ENCODE data around the gene CLCNKA.

DNA sequence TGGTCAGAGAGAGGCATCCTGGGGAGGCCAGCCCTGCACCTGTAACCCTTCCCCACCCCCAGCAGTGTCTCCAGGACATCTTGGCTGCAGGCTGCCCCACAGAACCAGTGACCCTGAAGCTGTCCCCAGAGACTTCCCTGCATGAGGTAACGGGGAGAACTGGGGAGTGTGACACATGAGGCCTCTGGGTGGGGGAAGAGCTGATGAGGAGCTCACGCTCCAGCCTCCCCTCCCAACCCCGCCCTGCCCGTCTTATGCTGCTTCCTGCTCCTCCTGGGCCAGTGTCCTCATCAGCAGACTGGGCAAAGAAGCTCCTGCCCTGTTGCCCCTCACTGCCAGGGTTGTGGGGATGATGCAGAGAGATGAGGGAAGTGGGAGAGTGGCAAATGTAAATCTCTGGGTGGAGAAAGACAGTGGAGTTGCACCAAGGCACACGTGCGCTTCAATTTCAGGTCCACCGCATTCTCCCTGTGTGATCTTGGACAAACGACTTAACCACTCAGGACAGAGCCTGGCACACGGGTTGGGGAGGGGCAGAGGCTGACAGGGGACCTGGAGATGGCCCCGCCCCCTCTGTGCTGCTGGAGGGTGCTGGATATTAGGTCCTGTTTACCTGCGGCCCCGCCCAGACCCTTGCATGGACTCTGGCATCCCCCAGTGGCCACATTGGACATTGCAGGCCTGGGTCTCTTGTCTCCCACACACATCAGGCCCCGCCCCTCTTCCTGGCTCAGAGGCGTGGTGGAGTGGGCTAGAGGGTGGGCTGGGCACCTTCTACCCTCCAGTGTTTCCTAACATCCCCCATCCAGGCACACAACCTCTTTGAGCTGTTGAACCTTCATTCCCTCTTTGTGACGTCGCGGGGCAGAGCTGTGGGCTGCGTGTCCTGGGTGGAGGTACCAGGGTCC, 34.0 kb downstream of the CLCNKA start:
- TF ChIP-seq, protein P1, sequence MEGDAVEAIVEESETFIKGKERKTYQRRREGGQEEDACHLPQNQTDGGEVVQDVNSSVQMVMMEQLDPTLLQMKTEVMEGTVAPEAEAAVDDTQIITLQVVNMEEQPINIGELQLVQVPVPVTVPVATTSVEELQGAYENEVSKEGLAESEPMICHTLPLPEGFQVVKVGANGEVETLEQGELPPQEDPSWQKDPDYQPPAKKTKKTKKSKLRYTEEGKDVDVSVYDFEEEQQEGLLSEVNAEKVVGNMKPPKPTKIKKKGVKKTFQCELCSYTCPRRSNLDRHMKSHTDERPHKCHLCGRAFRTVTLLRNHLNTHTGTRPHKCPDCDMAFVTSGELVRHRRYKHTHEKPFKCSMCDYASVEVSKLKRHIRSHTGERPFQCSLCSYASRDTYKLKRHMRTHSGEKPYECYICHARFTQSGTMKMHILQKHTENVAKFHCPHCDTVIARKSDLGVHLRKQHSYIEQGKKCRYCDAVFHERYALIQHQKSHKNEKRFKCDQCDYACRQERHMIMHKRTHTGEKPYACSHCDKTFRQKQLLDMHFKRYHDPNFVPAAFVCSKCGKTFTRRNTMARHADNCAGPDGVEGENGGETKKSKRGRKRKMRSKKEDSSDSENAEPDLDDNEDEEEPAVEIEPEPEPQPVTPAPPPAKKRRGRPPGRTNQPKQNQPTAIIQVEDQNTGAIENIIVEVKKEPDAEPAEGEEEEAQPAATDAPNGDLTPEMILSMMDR (IDR thresholded peaks at IDR 0.05; ENCODE audit: poor library complexity): peak; percentile 90
- no peak for TF ChIP-seq EZH2phosphoT487 (IDR thresholded peaks at IDR 0.05; ENCODE audit: low read depth, severe bottlenecking, unreplicated experiment)
